PC-9 (cell line): Measurements from ENCODE around the gene FXYD6. TPM values are rescaled to one million over a fixed set of nuclear protein-coding genes. Genes with fewer than 3 reads are reported as not detected.

ENCODE experiments used
- BruUV-seq: library from RNA; stranded (reverse); fragments of 400-500 nt; replicated peaks from 2 replicates; lab custom pipeline; 2021; lab: Mats Ljungman, UMichigan
- CTCF ChIA-PET: fragments of 300-600 bp; sonication (Branson Sonifier 250); formaldehyde crosslinking; loops from one replicate; lab custom pipeline; 2022; ENCODE audit warnings: antibody characterized with exemption; lab: Charles Lee
- POLR2A ChIA-PET: fragments of 300-600 bp; sonication (Branson Sonifier 250); formaldehyde crosslinking; loops from one replicate; lab custom pipeline; 2022; ENCODE audit warnings: antibody characterized with exemption; ENCODE audit not compliant: unreplicated experiment; lab: Charles Lee
- DNase-seq, 2 experiments: peaks; one replicate each; pipeline versions ENCODE4 v3.0.0 to v3.0.0-alpha.2; 2015 to 2022; ENCODE audit warnings: mixed read lengths in 1 of 2
- H2AFZ ChIP-seq: fragments of 200-600 bp; sonication (generic); 2 replicates; pipeline ENCODE4 v1.8.1; 2017; ENCODE audit warnings: antibody characterized with exemption
- H3F3A ChIP-seq: fragments of 200-600 bp; sonication (generic); 2 replicates; pipeline ENCODE4 v1.8.1; 2017; ENCODE audit warnings: antibody characterized with exemption, mild to moderate bottlenecking, low read depth; ENCODE audit not compliant: insufficient read depth
- H3K27ac ChIP-seq: fragments of 200-600 bp; sonication (generic); 2 replicates; pipeline ENCODE4 v1.6.1; 2016; ENCODE audit warnings: mixed run types
- H3K27me3 ChIP-seq: fragments of 200-600 bp; sonication (generic); 2 replicates; pipeline ENCODE4 v1.6.1; 2016; ENCODE audit warnings: low read depth, mixed run types; ENCODE audit not compliant: insufficient read depth
- H3K36me3 ChIP-seq: fragments of 200-600 bp; sonication (generic); 2 replicates; pipeline ENCODE4 v1.6.1; 2016; ENCODE audit warnings: low read depth, mixed run types
- H3K4me1 ChIP-seq: fragments of 200-600 bp; sonication (generic); replicated peaks from 2 replicates; pipeline ENCODE4 v1.6.1; 2016; ENCODE audit warnings: mixed run types; ENCODE audit not compliant: insufficient read depth
- H3K4me2 ChIP-seq: fragments of 200-600 bp; sonication (generic); 2 replicates; pipeline ENCODE4 v1.6.1; 2017; ENCODE audit warnings: mixed run types
- H3K4me3 ChIP-seq: fragments of 200-600 bp; sonication (generic); 2 replicates; pipeline ENCODE4 v1.6.1; 2016; ENCODE audit warnings: mixed run types
- H3K79me2 ChIP-seq: fragments of 200-600 bp; sonication (generic); 2 replicates; pipeline ENCODE4 v1.6.1; 2017; ENCODE audit warnings: low read depth, mixed run types
- H3K9me2 ChIP-seq: fragments of 200-600 bp; sonication (generic); 2 replicates; pipeline ENCODE4 v1.8.1; 2017; ENCODE audit warnings: mild to moderate bottlenecking; ENCODE audit not compliant: insufficient read depth
- H3K9me3 ChIP-seq: fragments of 200-600 bp; sonication (generic); 2 replicates; pipeline ENCODE4 v1.8.1; 2016; ENCODE audit warnings: low read depth; ENCODE audit not compliant: insufficient read depth
- H4K20me1 ChIP-seq: fragments of 200-600 bp; sonication (generic); 2 replicates; pipeline ENCODE4 v1.8.1; 2017; ENCODE audit not compliant: insufficient read depth
- CTCF ChIP-seq: fragments of 200-600 bp; sonication (generic); conservative IDR thresholded peaks from 2 replicates; pipeline ENCODE4 v1.6.1; 2017; ENCODE audit warnings: mixed run types, antibody characterized with exemption, mild to moderate bottlenecking, moderate library complexity
- EZH2 ChIP-seq: fragments of 200-600 bp; sonication (generic); IDR thresholded peaks from 2 replicates; pipeline ENCODE4 v1.8.0; 2017; ENCODE audit warnings: antibody characterized with exemption, low read depth
- intact Hi-C: fragments of 100-400 bp; cut with micrococcal nuclease; formaldehyde crosslinking; loops from one replicate; pipeline ENCODE4 v1.10.0; 2022; ENCODE audit not compliant: unreplicated experiment
- total RNA-seq: library from RNA; stranded (reverse); gene quantifications from 2 replicates; pipeline ENCODE4 v1.2.3, GENCODE V29; 2021

The FXYD6 gene
- total RNA-seq, 1 experiment from 2014 or later = 0.20 TPM

- Histone ChIP-seq H3K36me3 (no peaks in the 10 kb centered on the region), H3K79me2 (no peaks in the 10 kb centered on the region), H3F3A (no peaks in the 10 kb centered on the region), H3K4me3 (no peak overlapping the region), H4K20me1 (no peaks in the 10 kb centered on the region), H3K4me2 (no peak overlapping the region), H3K9me2 (no peaks in the 10 kb centered on the region), H3K27me3 (peaks cover 98% of the 10 kb centered on the region), H3K9me3 (no peaks in the 10 kb centered on the region), H2AFZ (no peak overlapping the region), H3K27ac (no peak overlapping the region), H3K4me1 (no peaks in the 10 kb centered on the region)
- BruUV-seq = no TSS peak
- intact Hi-C loops = no loop called here
- ChIA-PET CTCF (interaction anchor here (0.5 kb wide), 1 partner anchor 58 kb away, joined by 12 read pairs; no protein-coding TSS in a partner anchor), POLR2A (no interaction called here)
- TF ChIP-seq EZH2 = no peak
- TF ChIP-seq CTCF = no peak
- no peak for DNase-seq
These were observed 938 bp downstream of the FXYD6 start for GRCh38 chr11:117875382-117876058.

GRCh38 chr11:117874910-117875381 is 1.5 kb downstream of the FXYD6 start:
- CTCF ChIA-PET = interaction anchor here (0.5 kb wide), 1 partner anchor 57 kb away, joined by 12 read pairs; no protein-coding TSS in a partner anchor

GRCh38 chr11:117874253-117874909 is 2.1 kb downstream of the FXYD6 start:
- Histone ChIP-seq H3K79me2 (no peaks in the 10 kb centered on the region), H4K20me1 (no peaks in the 10 kb centered on the region), H3K27ac (no peak overlapping the region), H3K36me3 (no peaks in the 10 kb centered on the region), H3K9me2 (no peaks in the 10 kb centered on the region), H3K4me1 (no peaks in the 10 kb centered on the region), H3K4me2 (no peak overlapping the region), H3K9me3 (no peaks in the 10 kb centered on the region), H3K27me3 (peaks cover 95% of the 10 kb centered on the region), H3K4me3 (no peak overlapping the region), H3F3A (no peaks in the 10 kb centered on the region), H2AFZ (no peak overlapping the region)
- ChIA-PET POLR2A (no interaction called here), CTCF (no interaction called here)
- DNase-seq = no peak
- intact Hi-C loops = no loop called here
- BruUV-seq = no TSS peak
- TF ChIP-seq EZH2 = no peak
- no peak for TF ChIP-seq CTCF

More at GRCh38 chr11:117874910-117875381, 1.5 kb downstream of the FXYD6 start:
- intact Hi-C loops = no loop called here
- Histone ChIP-seq H3K27me3 (peaks cover 98% of the 10 kb centered on the region), H3K4me1 (no peaks in the 10 kb centered on the region), H3K4me2 (no peak overlapping the region), H2AFZ (no peak overlapping the region), H3K79me2 (no peaks in the 10 kb centered on the region), H4K20me1 (no peaks in the 10 kb centered on the region), H3K27ac (no peak overlapping the region), H3K36me3 (no peaks in the 10 kb centered on the region), H3K9me2 (no peaks in the 10 kb centered on the region), H3K9me3 (no peaks in the 10 kb centered on the region), H3K4me3 (no peak overlapping the region), H3F3A (no peaks in the 10 kb centered on the region)
- POLR2A ChIA-PET = no interaction called here
- no TSS peak for BruUV-seq
- DNase-seq = no peak
- no peak for TF ChIP-seq CTCF
- TF ChIP-seq EZH2 = no peak
